ENCODE data around the gene ASPM.

Gene ASPM

DNA sequence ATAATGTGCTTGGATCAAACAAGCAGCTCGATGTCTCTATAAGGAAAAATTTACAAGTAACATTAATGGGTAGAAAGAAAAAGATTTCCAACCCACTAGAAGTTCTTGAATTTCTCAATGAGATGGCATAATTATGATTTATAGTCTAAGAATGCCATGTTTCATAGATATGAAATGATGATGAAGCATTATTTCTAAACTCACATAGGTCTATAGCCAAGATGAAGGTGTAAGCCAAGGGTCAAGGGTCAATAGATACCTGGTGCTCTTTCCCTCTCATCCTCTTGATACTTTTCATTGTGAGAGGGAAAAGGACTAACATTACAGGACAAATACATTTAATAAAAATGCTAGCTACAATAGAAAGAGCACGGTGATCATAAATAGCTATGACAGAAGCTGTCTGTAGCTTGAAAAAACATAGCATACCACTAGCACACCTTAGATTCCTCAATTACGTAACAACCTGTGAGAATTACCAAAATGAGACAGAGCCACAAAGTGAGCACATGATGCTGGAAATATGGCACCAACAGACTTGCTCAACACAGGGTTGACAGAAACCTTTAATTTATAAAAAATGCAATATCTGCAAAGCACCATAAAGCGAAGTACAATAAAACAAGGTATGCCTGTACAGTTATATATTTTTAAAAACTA is 53.1 kb downstream of the ASPM start:
- TF ChIP-seq, protein P1, sequence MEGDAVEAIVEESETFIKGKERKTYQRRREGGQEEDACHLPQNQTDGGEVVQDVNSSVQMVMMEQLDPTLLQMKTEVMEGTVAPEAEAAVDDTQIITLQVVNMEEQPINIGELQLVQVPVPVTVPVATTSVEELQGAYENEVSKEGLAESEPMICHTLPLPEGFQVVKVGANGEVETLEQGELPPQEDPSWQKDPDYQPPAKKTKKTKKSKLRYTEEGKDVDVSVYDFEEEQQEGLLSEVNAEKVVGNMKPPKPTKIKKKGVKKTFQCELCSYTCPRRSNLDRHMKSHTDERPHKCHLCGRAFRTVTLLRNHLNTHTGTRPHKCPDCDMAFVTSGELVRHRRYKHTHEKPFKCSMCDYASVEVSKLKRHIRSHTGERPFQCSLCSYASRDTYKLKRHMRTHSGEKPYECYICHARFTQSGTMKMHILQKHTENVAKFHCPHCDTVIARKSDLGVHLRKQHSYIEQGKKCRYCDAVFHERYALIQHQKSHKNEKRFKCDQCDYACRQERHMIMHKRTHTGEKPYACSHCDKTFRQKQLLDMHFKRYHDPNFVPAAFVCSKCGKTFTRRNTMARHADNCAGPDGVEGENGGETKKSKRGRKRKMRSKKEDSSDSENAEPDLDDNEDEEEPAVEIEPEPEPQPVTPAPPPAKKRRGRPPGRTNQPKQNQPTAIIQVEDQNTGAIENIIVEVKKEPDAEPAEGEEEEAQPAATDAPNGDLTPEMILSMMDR (IDR thresholded peaks at IDR 0.05; ENCODE audit: insufficient read depth, low read depth, low read length, missing control alignments): no peak
- H3K4me3 ChIP-seq (ENCODE audit: low read length): no peak overlapping the region
- peak; percentile 71 for DNase-seq (ENCODE audit: low read depth)

DNA sequence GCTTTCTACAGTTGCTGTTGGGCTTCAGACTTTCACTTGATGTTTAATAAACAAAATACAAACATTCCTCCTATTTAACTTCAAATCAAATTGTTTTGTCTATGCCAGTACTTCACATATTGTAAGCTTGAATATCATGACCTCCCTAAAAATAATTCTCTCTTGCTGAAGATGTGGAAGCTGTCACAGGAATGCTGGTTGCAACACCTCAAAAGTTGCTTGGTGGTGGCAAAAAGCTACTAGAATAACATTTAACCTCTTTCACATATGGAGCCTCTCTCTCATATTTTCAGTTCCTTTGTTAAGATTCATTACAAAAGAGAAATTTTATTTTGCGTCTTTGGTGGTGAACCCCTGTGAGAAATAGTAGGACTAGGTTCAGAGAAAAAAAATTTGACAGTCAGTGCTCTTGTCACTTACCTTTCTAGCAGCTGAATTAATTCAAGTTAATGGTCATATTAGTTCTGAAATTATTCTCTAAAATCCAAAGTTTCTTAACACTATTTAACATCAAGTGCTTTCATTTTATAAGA is 53.9 kb downstream of the ASPM start:
- TF ChIP-seq, protein P1 (IDR thresholded peaks at IDR 0.05; ENCODE audit: insufficient read depth, low read depth, low read length, missing control alignments): no peak
- H3K4me3 ChIP-seq (ENCODE audit: low read length): no peak overlapping the region
- DNase-seq (ENCODE audit: low read depth): no peak

DNA sequence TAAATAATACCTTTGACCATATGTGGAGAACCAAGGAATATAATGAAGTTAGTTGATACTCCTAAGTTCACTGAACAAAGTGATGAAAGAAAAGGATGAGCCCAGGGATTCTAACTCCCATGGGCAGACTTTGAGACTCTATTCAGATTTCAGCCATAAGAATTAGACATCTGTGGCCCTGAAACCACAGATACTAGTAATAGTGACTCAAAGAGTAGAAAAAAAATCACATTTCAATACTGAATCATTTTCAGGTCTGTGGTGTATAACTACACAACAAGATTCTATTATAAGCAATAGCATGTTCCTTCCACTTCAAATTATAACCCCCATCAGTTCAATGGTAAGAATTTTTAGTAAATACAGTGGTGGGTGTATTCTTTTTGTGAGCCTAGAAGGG is 63.0 kb downstream of the ASPM start:
- DNase-seq (ENCODE audit: low read depth): no peak
- H3K4me3 ChIP-seq (ENCODE audit: low read length): no peak overlapping the region
- TF ChIP-seq, protein P1 (IDR thresholded peaks at IDR 0.05; ENCODE audit: insufficient read depth, low read depth, low read length, missing control alignments): no peak

DNA sequence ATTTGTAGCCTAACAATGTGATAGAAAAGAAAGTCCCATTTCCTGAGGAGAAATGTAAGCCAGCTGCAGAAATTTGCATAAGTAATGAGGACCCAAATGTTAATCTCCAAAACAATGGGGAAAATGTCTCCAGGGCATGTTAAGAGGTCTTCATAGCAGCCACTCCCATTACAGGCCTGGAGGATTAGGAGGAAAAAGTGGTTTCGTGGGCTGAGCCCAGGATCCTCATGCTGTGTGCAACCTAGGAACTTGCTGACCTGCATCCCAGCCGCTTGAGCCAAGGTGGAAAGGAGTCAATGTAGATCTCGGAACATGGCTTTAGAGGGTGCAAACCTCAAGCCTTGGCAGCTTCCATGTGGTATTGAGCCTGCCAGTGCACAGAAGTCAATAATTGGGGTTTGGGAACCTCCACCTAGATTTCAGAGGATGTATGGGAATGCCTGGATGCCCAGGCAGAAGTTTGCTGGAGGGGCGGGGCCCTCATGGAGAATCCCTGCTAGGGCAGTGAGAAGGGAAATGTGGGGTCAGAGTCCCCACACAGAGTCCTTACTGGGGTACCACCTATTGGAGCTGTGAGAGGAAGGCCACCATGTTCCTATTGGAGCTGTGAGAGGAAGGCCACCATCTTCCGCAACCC is 65.2 kb downstream of the ASPM start:
- TF ChIP-seq, protein P1 (IDR thresholded peaks at IDR 0.05; ENCODE audit: insufficient read depth, low read depth, low read length, missing control alignments): no peak
- H3K4me3 ChIP-seq (ENCODE audit: low read length): no peak overlapping the region
- DNase-seq (ENCODE audit: low read depth): no peak

DNA sequence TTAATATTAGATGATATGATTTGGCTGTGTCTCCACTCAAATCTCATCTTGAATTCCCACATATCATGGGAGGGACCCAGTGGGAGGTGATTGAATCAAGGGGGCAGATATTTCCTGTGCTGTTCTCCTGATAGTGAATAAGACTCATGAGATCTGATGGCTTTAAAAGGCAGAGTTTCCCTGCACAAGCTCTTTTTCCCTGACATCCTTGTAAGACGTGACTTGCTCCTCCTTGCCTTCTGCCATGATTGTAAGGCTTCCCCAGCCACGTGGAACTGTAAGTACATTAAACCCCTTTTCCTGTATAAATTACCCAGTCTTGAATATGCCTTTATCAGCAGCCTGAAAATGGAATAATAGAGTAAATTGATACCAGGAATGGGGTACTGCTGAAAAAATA is 66.1 kb downstream of the ASPM start:
- no peak for DNase-seq (ENCODE audit: low read depth)
- no peak overlapping the region for H3K4me3 ChIP-seq (ENCODE audit: low read length)
- TF ChIP-seq, protein P1 (IDR thresholded peaks at IDR 0.05; ENCODE audit: insufficient read depth, low read depth, low read length, missing control alignments): no peak

DNA sequence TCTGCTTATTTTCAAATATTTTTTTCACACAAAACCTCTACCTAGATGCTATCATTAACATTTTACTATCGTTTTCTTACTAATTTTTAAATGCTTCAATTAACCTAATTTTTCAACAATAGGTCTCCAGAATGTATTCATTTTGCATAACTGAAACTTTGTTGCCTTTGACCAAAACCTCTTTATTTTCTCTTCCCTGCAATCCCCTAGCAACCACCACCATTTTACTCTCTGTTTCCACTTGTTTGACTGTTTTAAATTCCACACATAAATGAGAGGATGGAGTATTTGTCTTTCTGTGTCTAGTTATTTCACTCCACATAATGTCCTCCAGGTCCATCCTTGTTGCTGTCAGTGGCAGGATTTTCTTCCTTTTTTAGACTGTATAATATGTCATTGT is 69.9 kb downstream of the ASPM start:
- H3K4me3 ChIP-seq (ENCODE audit: low read length): no peak overlapping the region
- no peak for DNase-seq (ENCODE audit: low read depth)
- TF ChIP-seq, protein P1 (IDR thresholded peaks at IDR 0.05; ENCODE audit: insufficient read depth, low read depth, low read length, missing control alignments): no peak
